ENCODE data around the gene CATSPERE.

Gene CATSPERE

DNA sequence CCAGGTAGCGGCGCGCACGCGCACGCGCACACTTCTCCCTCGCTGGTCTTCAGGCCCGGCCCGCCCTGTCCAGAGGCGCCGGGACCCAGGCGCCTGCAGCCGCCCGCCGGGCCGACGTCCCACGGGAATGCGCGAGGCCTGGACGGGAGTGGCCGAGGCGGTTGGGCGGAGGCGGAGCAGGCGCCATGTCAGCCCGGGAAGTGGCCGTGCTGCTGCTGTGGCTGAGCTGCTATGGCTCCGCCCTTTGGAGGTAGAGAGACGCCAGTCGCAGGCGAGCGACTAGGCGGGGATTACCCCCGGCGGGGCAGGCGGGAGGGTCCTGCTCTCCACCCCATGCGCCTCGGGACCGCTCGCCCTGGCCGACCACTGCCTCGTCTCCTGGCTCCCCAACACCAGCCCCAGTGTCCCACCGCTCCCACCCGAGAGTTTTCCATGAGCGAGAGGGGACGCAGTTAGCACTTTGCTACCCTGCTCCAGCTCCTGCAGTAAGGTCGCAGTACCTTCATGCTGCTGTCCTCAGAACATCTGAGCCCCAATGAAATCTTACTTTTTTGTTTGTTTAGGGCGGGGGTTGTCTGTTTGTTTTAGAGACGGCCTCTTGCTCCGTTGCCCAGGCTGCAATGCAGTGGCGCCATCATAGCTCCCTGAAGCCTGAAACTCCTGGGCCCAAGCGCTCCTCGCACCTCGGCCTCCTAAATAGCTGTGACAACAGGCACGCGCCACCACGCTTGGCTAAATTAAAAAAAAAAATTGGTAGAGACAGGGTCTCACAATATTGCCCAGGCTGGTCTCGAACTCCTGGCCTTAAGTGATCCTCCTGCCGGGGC, at the start of gene CATSPERE:
Gene CATSPERE (plus strand): TSS at position 29 of the 827 bp plus-strand sequence. CDS start 157 bp downstream, at position 186.
- in situ Hi-C loops (cut with MboI; ENCODE audit: low sequenced_read_pairs): no loop called here
- H3K9me3 ChIP-seq: no peaks in the 10 kb centered on the region
- no peaks in the 10 kb centered on the region for H3K36me3 ChIP-seq (replicated peaks)
- H3K4me3 ChIP-seq: no peak within 1 kb of the TSS
- H3K27me3 ChIP-seq (ENCODE audit: low read depth): no peaks in the 10 kb centered on the region
- H3K4me1 ChIP-seq: no peaks in the 10 kb centered on the region
- DNase-seq (ENCODE audit: low spot score in 2 of 2): no peak

GRCh38 chr1:244412176-244412575, 48.9 kb upstream of the CATSPERE start:
- no peaks in the 10 kb centered on the region for H3K27me3 ChIP-seq (ENCODE audit: low read depth)
- H3K9me3 ChIP-seq: no peaks in the 10 kb centered on the region
- H3K36me3 ChIP-seq (replicated peaks): peaks cover 59% of the 10 kb centered on the region
- in situ Hi-C loops (cut with MboI; ENCODE audit: low sequenced_read_pairs): no loop called here
- H3K4me3 ChIP-seq: no peak overlapping the region
- no peaks in the 10 kb centered on the region for H3K4me1 ChIP-seq
- no peak for DNase-seq (ENCODE audit: low spot score in 2 of 2)

GRCh38 chr1:244413736-244414135, 47.3 kb upstream of the CATSPERE start:
- Histone ChIP-seq H3K4me3 (no peak overlapping the region), H3K4me1 (no peaks in the 10 kb centered on the region), H3K36me3 (replicated peaks) (peaks cover 73% of the 10 kb centered on the region), H3K27me3 (ENCODE audit: low read depth) (no peaks in the 10 kb centered on the region), H3K9me3 (no peaks in the 10 kb centered on the region)
- no peak for DNase-seq (ENCODE audit: low spot score in 2 of 2)
- in situ Hi-C loops (cut with MboI; ENCODE audit: low sequenced_read_pairs): no loop called here

- no peaks in the 10 kb centered on the region for H3K9me3 ChIP-seq
- H3K4me3 ChIP-seq: no peak overlapping the region
- DNase-seq (ENCODE audit: low spot score in 2 of 2): no peak
- no peaks in the 10 kb centered on the region for H3K27me3 ChIP-seq (ENCODE audit: low read depth)
- H3K36me3 ChIP-seq (replicated peaks): peaks cover 73% of the 10 kb centered on the region
- no peaks in the 10 kb centered on the region for H3K4me1 ChIP-seq
- in situ Hi-C loops (cut with MboI; ENCODE audit: low sequenced_read_pairs): no loop called here
Observed at GRCh38 chr1:244414543-244414942, 46.5 kb upstream of the CATSPERE start.

GRCh38 chr1:244419024-244419423, 42.0 kb upstream of the CATSPERE start:
- no peak for DNase-seq (ENCODE audit: low spot score in 2 of 2)
- H3K36me3 ChIP-seq (replicated peaks): peaks cover 74% of the 10 kb centered on the region
- no peak overlapping the region for H3K4me3 ChIP-seq
- no peaks in the 10 kb centered on the region for H3K27me3 ChIP-seq (ENCODE audit: low read depth)
- in situ Hi-C loops (cut with MboI; ENCODE audit: low sequenced_read_pairs): no loop called here
- H3K4me1 ChIP-seq: no peaks in the 10 kb centered on the region; the same call in 1 of the 2 replicates
- no peaks in the 10 kb centered on the region for H3K9me3 ChIP-seq

DNA sequence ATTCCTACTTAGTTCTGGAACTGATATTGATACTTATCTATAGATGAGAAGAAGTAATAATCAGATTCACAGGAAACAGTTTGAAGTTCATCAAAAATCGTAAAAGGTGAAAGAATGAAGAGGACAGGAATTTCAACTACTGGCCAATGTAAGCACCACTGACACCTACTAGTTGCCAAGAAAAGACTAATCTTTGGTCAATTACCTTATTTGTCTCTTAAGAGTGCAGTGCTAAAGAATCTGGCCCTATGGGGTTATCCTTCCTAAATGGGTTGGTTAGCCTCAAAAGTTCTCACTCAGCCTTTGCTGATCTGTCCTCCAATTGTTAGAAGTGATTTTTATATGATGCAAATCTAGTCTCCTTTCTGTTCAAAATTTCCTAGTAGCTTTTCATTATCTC, 38.9 kb upstream of the CATSPERE start:
- in situ Hi-C loops (cut with MboI; ENCODE audit: low sequenced_read_pairs): no loop called here
- no peaks in the 10 kb centered on the region; the same call in 1 of the 2 replicates for H3K4me1 ChIP-seq
- DNase-seq (ENCODE audit: low spot score in 2 of 2): no peak
- H3K4me3 ChIP-seq: no peak overlapping the region
- H3K36me3 ChIP-seq (replicated peaks): peaks cover 49% of the 10 kb centered on the region
- no peaks in the 10 kb centered on the region for H3K27me3 ChIP-seq (ENCODE audit: low read depth)
- no peaks in the 10 kb centered on the region for H3K9me3 ChIP-seq

- in situ Hi-C loops (cut with MboI; ENCODE audit: low sequenced_read_pairs): no loop called here
- Histone ChIP-seq H3K36me3 (replicated peaks) (peaks cover 33% of the 10 kb centered on the region), H3K4me3 (no peak overlapping the region), H3K9me3 (no peaks in the 10 kb centered on the region), H3K27me3 (ENCODE audit: low read depth) (no peaks in the 10 kb centered on the region), H3K4me1 (no peaks in the 10 kb centered on the region; the same call in 1 of the 2 replicates)
- no peak for DNase-seq (ENCODE audit: low spot score in 2 of 2)
Observed at GRCh38 chr1:244424649-244425334, 36.3 kb upstream of the CATSPERE start.

GRCh38 chr1:244427647-244428046, 33.4 kb upstream of the CATSPERE start:
- Histone ChIP-seq H3K4me1 (peaks cover 7% of the 10 kb centered on the region), H3K27me3 (ENCODE audit: low read depth) (no peaks in the 10 kb centered on the region), H3K4me3 (no peak overlapping the region), H3K36me3 (replicated peaks) (peaks cover 32% of the 10 kb centered on the region), H3K9me3 (no peaks in the 10 kb centered on the region)
- in situ Hi-C loops (cut with MboI; ENCODE audit: low sequenced_read_pairs): no loop called here
- DNase-seq (ENCODE audit: low spot score in 2 of 2): no peak

DNA sequence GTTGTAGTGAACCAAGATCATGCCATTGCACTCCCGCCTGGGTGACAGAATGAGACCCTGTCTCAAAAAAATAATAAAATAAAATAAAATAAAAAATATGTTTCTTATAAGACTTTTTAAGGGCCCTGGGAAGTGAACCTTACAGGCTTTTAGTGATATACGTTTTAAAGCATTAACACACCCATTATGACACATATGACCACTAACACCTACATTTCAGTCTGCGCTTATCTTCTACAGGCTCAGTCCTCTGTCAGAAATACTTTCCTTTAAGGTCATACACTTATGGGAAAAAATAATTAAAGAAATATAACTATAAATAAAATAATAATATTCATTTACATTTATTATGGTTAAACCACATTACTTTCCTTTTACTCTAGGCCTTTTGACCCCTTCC, 31.3 kb upstream of the CATSPERE start:
- peaks cover 7% of the 10 kb centered on the region for H3K4me1 ChIP-seq
- H3K27me3 ChIP-seq (ENCODE audit: low read depth): no peaks in the 10 kb centered on the region
- H3K36me3 ChIP-seq (replicated peaks): peaks cover 24% of the 10 kb centered on the region
- DNase-seq (ENCODE audit: low spot score in 2 of 2): no peak
- H3K4me3 ChIP-seq: no peak overlapping the region
- no peaks in the 10 kb centered on the region for H3K9me3 ChIP-seq
- in situ Hi-C loops (cut with MboI; ENCODE audit: low sequenced_read_pairs): no loop called here

- Histone ChIP-seq H3K4me3 (no peak overlapping the region), H3K27me3 (ENCODE audit: low read depth) (no peaks in the 10 kb centered on the region), H3K4me1 (peaks cover 7% of the 10 kb centered on the region), H3K9me3 (no peaks in the 10 kb centered on the region), H3K36me3 (replicated peaks) (peaks cover 34% of the 10 kb centered on the region)
- in situ Hi-C loops (cut with MboI; ENCODE audit: low sequenced_read_pairs): no loop called here
- no peak for DNase-seq (ENCODE audit: low spot score in 2 of 2)
Observed at GRCh38 chr1:244431166-244431565, 29.9 kb upstream of the CATSPERE start.

DNA sequence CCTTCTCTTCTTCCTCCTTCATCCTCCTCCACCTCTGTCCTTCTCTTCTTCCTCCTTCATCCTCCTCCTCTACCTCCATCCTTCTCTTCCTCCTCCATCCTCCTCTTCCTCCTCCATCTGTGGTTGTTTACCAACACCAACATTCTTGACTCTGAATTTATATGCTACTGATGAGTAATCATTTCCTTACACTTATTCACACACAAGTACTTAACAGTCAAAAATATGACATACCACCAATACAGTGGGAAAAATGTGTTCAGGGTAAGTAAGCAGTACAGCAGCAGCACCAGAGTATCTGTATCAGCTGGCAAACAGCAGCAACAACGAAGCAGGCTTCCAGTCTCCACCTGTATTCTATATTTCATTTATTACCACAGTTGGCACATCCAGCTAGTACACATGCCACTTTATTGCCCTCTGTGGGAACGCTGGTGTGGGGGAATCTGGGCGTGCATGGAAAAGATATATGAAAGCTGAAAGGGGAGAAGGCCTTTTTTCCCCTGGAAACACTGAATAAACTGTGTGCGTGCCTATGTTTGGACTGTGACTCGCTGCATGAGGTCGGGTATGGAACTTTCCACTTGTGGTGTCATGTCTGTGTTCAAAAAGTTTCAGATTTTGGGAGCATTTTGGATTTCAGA, 25.4 kb upstream of the CATSPERE start:
- peaks cover 33% of the 10 kb centered on the region for H3K36me3 ChIP-seq (replicated peaks)

GRCh38 chr1:244436336-244437085, 24.6 kb upstream of the CATSPERE start:
- H3K27me3 ChIP-seq (ENCODE audit: low read depth): no peaks in the 10 kb centered on the region
- no peak overlapping the region for H3K4me3 ChIP-seq
- in situ Hi-C loops (cut with MboI; ENCODE audit: low sequenced_read_pairs): no loop called here
- no peaks in the 10 kb centered on the region for H3K9me3 ChIP-seq
- H3K4me1 ChIP-seq: no peaks in the 10 kb centered on the region
- DNase-seq (ENCODE audit: low spot score in 2 of 2): no peak
- peaks cover 32% of the 10 kb centered on the region for H3K36me3 ChIP-seq (replicated peaks)

More for the DNA sequence above, 25.4 kb upstream of the CATSPERE start:
- DNase-seq (ENCODE audit: low spot score in 2 of 2): no peak
- in situ Hi-C loops (cut with MboI; ENCODE audit: low sequenced_read_pairs): no loop called here
- Histone ChIP-seq H3K9me3 (no peaks in the 10 kb centered on the region), H3K27me3 (ENCODE audit: low read depth) (no peaks in the 10 kb centered on the region), H3K4me1 (peaks cover 1% of the 10 kb centered on the region), H3K4me3 (no peak overlapping the region)

GRCh38 chr1:244437086-244437468, 24.0 kb upstream of the CATSPERE start:
- DNase-seq (ENCODE audit: low spot score in 2 of 2): no peak
- H3K4me1 ChIP-seq: no peaks in the 10 kb centered on the region
- peaks cover 26% of the 10 kb centered on the region for H3K36me3 ChIP-seq (replicated peaks)
- H3K4me3 ChIP-seq: no peak overlapping the region
- in situ Hi-C loops (cut with MboI; ENCODE audit: low sequenced_read_pairs): no loop called here
- no peaks in the 10 kb centered on the region for H3K9me3 ChIP-seq
- no peaks in the 10 kb centered on the region for H3K27me3 ChIP-seq (ENCODE audit: low read depth)
